VCaP (cell line): ENCODE data around the gene KDM1B.

Experiments
- H3K27ac ChIP-seq: fragments of 450-650 bp; 2 replicates; pipeline ENCODE4 v1.5.1; 2017
- TF ChIP-seq, protein P1 (sequence below): fragments of 450-650 bp; conservative IDR thresholded peaks from 2 replicates; pipeline ENCODE4 v1.5.1; 2017; ENCODE audit warnings: mild to moderate bottlenecking, moderate library complexity

Gene KDM1B

DNA sequence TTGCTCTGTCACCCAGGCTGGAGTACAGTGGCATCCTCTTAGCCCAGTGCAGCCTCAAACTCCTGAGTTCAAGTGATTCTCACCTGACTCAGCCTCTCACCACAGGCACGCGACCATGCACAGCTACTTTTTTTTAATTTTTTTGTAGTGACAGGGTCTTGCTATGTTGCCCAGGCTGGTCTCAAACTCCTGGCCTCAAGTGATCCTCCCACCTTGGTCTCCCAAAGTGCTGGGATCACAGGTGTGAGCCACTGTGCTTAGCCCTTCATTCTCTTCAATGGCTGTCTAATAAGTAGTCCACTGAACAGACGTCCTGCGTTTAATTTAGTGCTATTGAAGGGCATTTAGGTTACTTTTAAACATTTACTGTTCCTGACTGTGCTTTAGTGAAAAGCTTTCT, 27.3 kb downstream of the KDM1B start:
- no peak overlapping the region for H3K27ac ChIP-seq
- TF ChIP-seq, protein P1, sequence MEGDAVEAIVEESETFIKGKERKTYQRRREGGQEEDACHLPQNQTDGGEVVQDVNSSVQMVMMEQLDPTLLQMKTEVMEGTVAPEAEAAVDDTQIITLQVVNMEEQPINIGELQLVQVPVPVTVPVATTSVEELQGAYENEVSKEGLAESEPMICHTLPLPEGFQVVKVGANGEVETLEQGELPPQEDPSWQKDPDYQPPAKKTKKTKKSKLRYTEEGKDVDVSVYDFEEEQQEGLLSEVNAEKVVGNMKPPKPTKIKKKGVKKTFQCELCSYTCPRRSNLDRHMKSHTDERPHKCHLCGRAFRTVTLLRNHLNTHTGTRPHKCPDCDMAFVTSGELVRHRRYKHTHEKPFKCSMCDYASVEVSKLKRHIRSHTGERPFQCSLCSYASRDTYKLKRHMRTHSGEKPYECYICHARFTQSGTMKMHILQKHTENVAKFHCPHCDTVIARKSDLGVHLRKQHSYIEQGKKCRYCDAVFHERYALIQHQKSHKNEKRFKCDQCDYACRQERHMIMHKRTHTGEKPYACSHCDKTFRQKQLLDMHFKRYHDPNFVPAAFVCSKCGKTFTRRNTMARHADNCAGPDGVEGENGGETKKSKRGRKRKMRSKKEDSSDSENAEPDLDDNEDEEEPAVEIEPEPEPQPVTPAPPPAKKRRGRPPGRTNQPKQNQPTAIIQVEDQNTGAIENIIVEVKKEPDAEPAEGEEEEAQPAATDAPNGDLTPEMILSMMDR, result no peak

DNA sequence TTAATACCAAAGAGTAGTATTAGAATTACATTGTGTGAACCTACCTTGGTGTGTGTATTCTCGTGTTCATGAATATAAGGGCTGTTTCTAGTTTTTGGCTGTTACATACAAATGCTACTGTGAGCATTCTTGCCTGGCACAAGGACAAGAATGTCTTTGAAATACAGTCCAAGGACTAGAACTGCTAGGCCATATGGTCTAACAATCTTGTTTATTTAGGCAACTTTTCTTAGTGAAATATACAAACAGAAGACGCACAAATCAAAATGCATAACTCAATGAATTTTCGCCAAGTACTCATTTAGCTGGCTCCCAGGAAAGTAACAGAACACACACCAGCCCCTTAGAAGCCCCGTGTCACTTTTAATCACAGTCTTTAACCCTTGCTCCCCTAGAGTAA, 28.5 kb downstream of the KDM1B start:
- no peak overlapping the region for H3K27ac ChIP-seq
- TF ChIP-seq, protein P1, result no peak

DNA sequence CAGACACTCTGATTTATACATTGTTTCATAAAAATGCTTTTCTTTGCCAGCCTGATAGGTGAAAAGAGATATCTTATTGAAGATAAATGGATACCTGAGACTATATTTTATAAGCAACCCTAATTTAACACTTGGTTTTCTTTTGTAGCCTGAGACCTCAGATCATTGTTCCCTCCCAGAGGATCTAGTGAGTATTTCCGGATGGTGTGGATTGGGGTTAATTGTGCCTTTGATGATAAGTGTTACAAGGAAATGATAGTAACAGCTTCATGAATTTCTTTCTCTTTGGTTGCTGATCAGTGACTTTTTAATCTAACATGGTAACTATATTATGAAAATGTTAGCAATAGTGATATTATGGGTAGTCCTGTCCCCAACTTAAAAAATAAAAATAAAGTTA, 30.4 kb downstream of the KDM1B start:
- TF ChIP-seq, protein P1, result no peak
- peak overlapping the region; percentile 9; the same call in 1 of the 2 replicates for H3K27ac ChIP-seq

DNA sequence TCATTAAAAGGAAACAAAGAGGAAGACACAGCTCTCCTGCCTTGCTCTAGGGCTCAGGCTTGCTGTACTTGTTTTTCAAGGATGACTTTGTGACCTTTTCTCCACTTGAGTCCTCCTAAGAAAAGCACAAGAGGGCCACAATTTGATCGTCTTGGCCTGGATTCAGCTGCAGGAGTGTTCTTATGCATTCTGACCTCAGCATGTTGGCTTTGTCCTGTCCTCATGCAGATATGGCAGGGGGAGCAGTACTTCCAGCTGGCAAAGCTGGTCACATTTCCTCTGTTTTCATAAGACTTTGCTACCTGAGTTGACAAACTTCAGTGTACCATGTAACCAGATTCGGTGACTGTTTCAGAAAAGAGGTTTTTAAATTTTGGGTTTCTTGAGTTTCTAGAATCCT, 30.8 kb downstream of the KDM1B start:
- H3K27ac ChIP-seq, result peak overlapping the region; percentile 9; the same call in 1 of the 2 replicates
- TF ChIP-seq, protein P1, result no peak

DNA sequence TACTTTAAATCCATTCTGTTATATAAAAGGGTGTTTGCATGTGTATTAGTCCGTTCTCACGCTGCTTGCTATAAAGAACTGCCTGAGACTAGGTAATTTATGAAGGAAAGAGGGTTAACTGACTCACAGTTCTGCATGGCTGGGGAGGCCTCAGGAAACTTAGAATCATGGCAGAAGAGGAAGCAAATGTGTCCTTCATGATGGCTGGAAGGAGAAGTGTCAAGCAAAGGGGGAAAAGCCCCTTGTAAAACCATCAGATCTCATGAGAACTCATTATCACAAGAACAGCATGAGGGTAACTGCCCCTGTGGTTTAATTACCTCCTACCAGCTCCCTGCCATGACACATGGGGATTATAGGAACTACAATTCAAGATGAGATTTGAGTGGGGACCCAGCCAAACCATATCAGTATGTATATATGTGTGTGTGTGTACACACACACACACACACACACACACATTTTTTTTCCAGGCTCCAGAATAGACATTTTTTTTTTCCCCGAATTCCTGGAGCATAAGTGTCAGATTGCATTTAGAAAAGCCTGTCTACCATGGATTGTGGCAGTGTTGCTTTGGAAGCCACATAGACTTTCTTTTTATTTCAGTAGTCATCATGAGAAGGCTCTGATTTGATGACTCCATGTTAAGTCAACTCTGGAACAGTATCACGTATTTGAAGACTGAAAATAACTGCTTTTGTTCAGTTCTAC, 31.5 kb downstream of the KDM1B start:
- TF ChIP-seq, protein P1, result no peak
- peak overlapping the region; percentile 9; the same call in 1 of the 2 replicates for H3K27ac ChIP-seq

DNA sequence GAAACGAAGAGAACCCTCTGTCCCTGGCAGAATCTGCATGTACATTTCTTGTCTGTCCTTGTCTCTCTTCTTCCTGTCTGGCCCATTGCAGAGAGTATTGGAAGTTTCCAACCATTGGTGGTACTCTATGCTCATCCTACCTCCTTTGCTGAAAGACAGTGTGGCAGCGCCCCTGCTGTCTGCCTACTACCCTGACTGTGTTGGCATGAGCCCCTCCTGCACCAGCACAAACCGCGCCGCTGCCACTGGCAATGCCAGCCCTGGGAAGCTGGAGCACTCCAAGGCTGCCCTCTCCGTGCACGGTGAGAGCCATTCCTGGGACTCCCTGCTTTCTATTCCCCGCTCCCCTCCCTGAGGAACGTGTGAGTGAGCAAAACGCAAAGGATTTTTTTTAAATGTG, 32.5 kb downstream of the KDM1B start:
- no peak overlapping the region for H3K27ac ChIP-seq
- TF ChIP-seq, protein P1, result no peak

DNA sequence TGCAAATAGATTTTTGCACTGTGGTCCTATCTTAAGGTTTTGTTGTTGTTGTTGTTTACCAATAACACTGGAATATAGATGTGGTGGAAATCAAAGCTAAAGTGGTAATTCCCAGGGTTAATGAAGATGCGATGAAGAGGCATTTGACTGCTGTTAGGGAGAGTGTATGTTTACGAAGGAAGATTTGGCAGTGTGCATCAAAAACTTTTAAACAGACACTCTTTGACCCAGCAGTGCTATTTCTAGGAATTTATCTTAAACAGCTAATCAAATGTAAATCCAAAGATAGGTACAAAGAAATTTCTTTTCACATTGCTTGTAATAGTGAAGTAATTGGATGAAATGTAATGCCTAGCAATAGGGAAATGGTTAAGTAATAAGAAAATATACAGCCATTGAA, 34.0 kb downstream of the KDM1B start:
- no peak overlapping the region for H3K27ac ChIP-seq
- TF ChIP-seq, protein P1, result no peak
